Trophoblast cell (in vitro differentiated cells and primary cell): Measurements from ENCODE around the gene SYNE2.

ENCODE experiments used
- DNase-seq, 2 donors: peaks; one replicate each; pipeline ENCODE4 v3.0.0-alpha.2; 2016
- H2AFZ ChIP-seq: 2 replicates; pipeline ENCODE4 v1.6.1; 2013; ENCODE audit warnings: low read length, moderate library complexity, mild to moderate bottlenecking; ENCODE audit not compliant: insufficient read depth, poor library complexity
- H2AK5ac ChIP-seq: 2 replicates; pipeline ENCODE4 v1.6.1; 2013; ENCODE audit warnings: mild to moderate bottlenecking, low read length
- H2BK120ac ChIP-seq: 2 replicates; pipeline ENCODE4 v1.6.1; 2013; ENCODE audit warnings: low read length, mild to moderate bottlenecking, moderate library complexity; ENCODE audit not compliant: insufficient read depth, poor library complexity
- H2BK12ac ChIP-seq: 2 replicates; pipeline ENCODE4 v1.6.1; 2013; ENCODE audit warnings: mild to moderate bottlenecking, low read length, moderate library complexity
- H2BK5ac ChIP-seq: 2 replicates; pipeline ENCODE4 v1.6.1; 2013; ENCODE audit warnings: low read length, low read depth, moderate library complexity, mild to moderate bottlenecking; ENCODE audit not compliant: poor library complexity
- H3K14ac ChIP-seq: 2 replicates; pipeline ENCODE4 v1.6.1; 2013; ENCODE audit warnings: mild to moderate bottlenecking, low read length
- H3K18ac ChIP-seq: 2 replicates; pipeline ENCODE4 v1.6.1; 2013; ENCODE audit warnings: mild to moderate bottlenecking, low read length
- H3K23ac ChIP-seq: 2 replicates; pipeline ENCODE4 v1.6.1; 2013; ENCODE audit warnings: low read length
- H3K27ac ChIP-seq: 2 replicates; pipeline ENCODE4 v1.5.1; 2013; ENCODE audit warnings: low read depth, mild to moderate bottlenecking, inconsistent platforms, low read length, moderate library complexity
- H3K27me3 ChIP-seq: 2 replicates; pipeline ENCODE4 v1.6.1; 2013; ENCODE audit warnings: inconsistent platforms, mild to moderate bottlenecking, low read length, moderate library complexity; ENCODE audit not compliant: insufficient read depth
- H3K36me3 ChIP-seq, 2 experiments: 1 replicate in 1 of 2; 2 replicates in 1 of 2; pipeline ENCODE4 v1.6.1; 2013; ENCODE audit warnings: low read length in 2 of 2, mild to moderate bottlenecking in 2 of 2, moderate library complexity in 1 of 2; ENCODE audit not compliant: insufficient read depth in 2 of 2, control insufficient read depth in 1 of 2
- H3K4ac ChIP-seq: 2 replicates; pipeline ENCODE4 v1.6.1; 2013; ENCODE audit warnings: low read depth, mild to moderate bottlenecking, low read length, moderate library complexity
- H3K4me1 ChIP-seq, 2 experiments: 1 replicate in 1 of 2; 2 replicates in 1 of 2; pipeline ENCODE4 v1.6.1; 2013; ENCODE audit warnings: low read length in 2 of 2, mild to moderate bottlenecking in 2 of 2, moderate library complexity in 1 of 2; ENCODE audit not compliant: insufficient read depth in 2 of 2, control insufficient read depth in 1 of 2
- H3K4me2 ChIP-seq: 2 replicates; pipeline ENCODE4 v1.6.1; 2013; ENCODE audit warnings: inconsistent platforms, mild to moderate bottlenecking, low read length, moderate library complexity
- H3K4me3 ChIP-seq: 2 replicates; pipeline ENCODE4 v1.5.1; 2013; ENCODE audit warnings: mild to moderate bottlenecking, low read depth, low read length, inconsistent platforms
- H3K79me1 ChIP-seq: one replicate; pipeline ENCODE4 v1.6.1; 2013; ENCODE audit warnings: low read length
- H3K79me2 ChIP-seq: 2 replicates; pipeline ENCODE4 v1.6.1; 2013; ENCODE audit warnings: low read length, mild to moderate bottlenecking; ENCODE audit not compliant: control insufficient read depth, insufficient read depth, poor library complexity
- H3K9ac ChIP-seq: 2 replicates; pipeline ENCODE4 v1.6.1; 2013; ENCODE audit warnings: mild to moderate bottlenecking, low read length
- H3K9me3 ChIP-seq: 2 replicates; pipeline ENCODE4 v1.6.1; 2013; ENCODE audit warnings: low read depth, mild to moderate bottlenecking, control low read depth, inconsistent platforms, low read length; ENCODE audit not compliant: insufficient read depth
- H4K12ac ChIP-seq: 2 replicates; pipeline ENCODE4 v1.6.1; 2013; ENCODE audit warnings: low read depth, mild to moderate bottlenecking, low read length, moderate library complexity
- H4K8ac ChIP-seq: 2 replicates; pipeline ENCODE4 v1.6.1; 2013; ENCODE audit warnings: low read depth, mild to moderate bottlenecking, low read length, moderate library complexity
- H4K91ac ChIP-seq: one replicate; pipeline ENCODE4 v1.6.1; 2013; ENCODE audit warnings: low read depth, mild to moderate bottlenecking, low read length, moderate library complexity
- WGBS: extraction: QIAGEN DNeasy Blood & Tissue Kit; methylation state at CpG from one replicate; pipeline ENCODE4 v1.1.7; 2013; ENCODE audit warnings: missing lambda C conversion rate; ENCODE audit not compliant: insufficient read length, insufficient coverage; ENCODE audit errors: extremely low coverage; 5-methylcytosine and 5-hydroxymethylcytosine counted together

SYNE2 gene

GRCh38 chr14:63902375-63902976, 49.7 kb downstream of the SYNE2 start:
- H3K9me3 ChIP-seq: no peaks in the 10 kb centered on the region
- H3K4ac ChIP-seq: no peak overlapping the region
- no peak overlapping the region for H3K18ac ChIP-seq
- no peak overlapping the region for H4K12ac ChIP-seq
- no peak overlapping the region for H2BK120ac ChIP-seq
- no peaks in the 10 kb centered on the region for H3K27me3 ChIP-seq
- H3K27ac ChIP-seq: no peak overlapping the region
- WGBS: no CpG with 5 or more reads among the region's 7 CpGs
- no peak overlapping the region for H3K9ac ChIP-seq
- no peak overlapping the region for H2AFZ ChIP-seq
- no peak overlapping the region for H4K91ac ChIP-seq
- H2BK12ac ChIP-seq: no peak overlapping the region
- DNase-seq: no peak
- no peaks in the 10 kb centered on the region for H3K36me3 ChIP-seq
- H3K79me1 ChIP-seq: no peaks in the 10 kb centered on the region
- H2AK5ac ChIP-seq: no peak overlapping the region
- no peak overlapping the region for H3K4me3 ChIP-seq
- no peak overlapping the region for H3K14ac ChIP-seq
- no peaks in the 10 kb centered on the region for H3K79me2 ChIP-seq
- no peak overlapping the region for H3K23ac ChIP-seq
- peaks cover 1% of the 10 kb centered on the region in 2 experiments for H3K4me1 ChIP-seq
- no peak overlapping the region for H3K4me2 ChIP-seq
- no peak overlapping the region for H2BK5ac ChIP-seq
- H4K8ac ChIP-seq: no peak overlapping the region

- H3K9ac ChIP-seq: no peak overlapping the region
- no peak overlapping the region for H3K18ac ChIP-seq
- H3K79me1 ChIP-seq: no peaks in the 10 kb centered on the region
- no CpG with 5 or more reads among the region's 2 CpGs for WGBS
- no peak overlapping the region for H3K4me2 ChIP-seq
- no peak overlapping the region for H2BK12ac ChIP-seq
- H2AK5ac ChIP-seq: no peak overlapping the region
- no peak overlapping the region for H3K4ac ChIP-seq
- DNase-seq: no peak
- H2BK120ac ChIP-seq: no peak overlapping the region
- no peak overlapping the region for H3K27ac ChIP-seq
- no peaks in the 10 kb centered on the region for H3K36me3 ChIP-seq
- no peaks in the 10 kb centered on the region for H3K9me3 ChIP-seq
- no peaks in the 10 kb centered on the region for H3K27me3 ChIP-seq
- no peaks in the 10 kb centered on the region for H3K4me1 ChIP-seq
- H3K79me2 ChIP-seq: no peaks in the 10 kb centered on the region
- H4K91ac ChIP-seq: no peak overlapping the region
- H3K14ac ChIP-seq: no peak overlapping the region
- no peak overlapping the region for H2AFZ ChIP-seq
- no peak overlapping the region for H4K8ac ChIP-seq
- H3K4me3 ChIP-seq: no peak overlapping the region
- H4K12ac ChIP-seq: no peak overlapping the region
- no peak overlapping the region for H2BK5ac ChIP-seq
- no peak overlapping the region for H3K23ac ChIP-seq
Measured at GRCh38 chr14:63904724-63905123, 51.9 kb downstream of the SYNE2 start.

GRCh38 chr14:63905370-63905769, 52.6 kb downstream of the SYNE2 start:
- H2AFZ ChIP-seq: no peak overlapping the region

GRCh38 chr14:63908667-63909264, 56.0 kb downstream of the SYNE2 start:
- Histone ChIP-seq H2BK12ac (no peak overlapping the region), H4K12ac (no peak overlapping the region), H3K4me3 (no peak overlapping the region), H2BK120ac (no peak overlapping the region), H3K79me2 (no peaks in the 10 kb centered on the region), H2AFZ (no peak overlapping the region), H3K4ac (no peak overlapping the region), H3K36me3 (no peaks in the 10 kb centered on the region), H3K4me2 (no peak overlapping the region), H3K18ac (no peak overlapping the region), H3K9ac (no peak overlapping the region), H3K27ac (no peak overlapping the region), H4K8ac (no peak overlapping the region), H3K4me1 (no peaks in the 10 kb centered on the region), H3K9me3 (no peaks in the 10 kb centered on the region), H3K79me1 (no peaks in the 10 kb centered on the region), H4K91ac (no peak overlapping the region), H2AK5ac (no peak overlapping the region), H3K23ac (no peak overlapping the region), H2BK5ac (no peak overlapping the region), H3K14ac (no peak overlapping the region), H3K27me3 (no peaks in the 10 kb centered on the region)
- no CpG with 5 or more reads among the region's 4 CpGs for WGBS
- no peak for DNase-seq

More at GRCh38 chr14:63905370-63905769, 52.6 kb downstream of the SYNE2 start:
- Histone ChIP-seq H3K27me3 (no peaks in the 10 kb centered on the region), H2BK12ac (no peak overlapping the region), H4K12ac (no peak overlapping the region), H2BK120ac (no peak overlapping the region), H3K27ac (no peak overlapping the region), H3K4me2 (no peak overlapping the region), H3K4me3 (no peak overlapping the region), H2BK5ac (no peak overlapping the region), H3K79me1 (no peaks in the 10 kb centered on the region), H4K8ac (no peak overlapping the region), H3K4ac (no peak overlapping the region), H3K36me3 (no peaks in the 10 kb centered on the region), H3K9me3 (no peaks in the 10 kb centered on the region), H3K9ac (no peak overlapping the region), H3K4me1 (no peaks in the 10 kb centered on the region), H2AK5ac (no peak overlapping the region), H4K91ac (no peak overlapping the region), H3K14ac (no peak overlapping the region), H3K23ac (no peak overlapping the region), H3K79me2 (no peaks in the 10 kb centered on the region), H3K18ac (no peak overlapping the region)
- WGBS: no CpG with 5 or more reads among the region's 2 CpGs
- no peak for DNase-seq
